GM19468 (cell line): Measurements from ENCODE around the gene SLC10A4.
"Not testable (repeated sequence)": the region's sequence is repeated elsewhere in the genome, so short reads cannot be mapped to it uniquely, and the experiment has no call there.

ENCODE experiments used
- ATAC-seq: cut with Tn5 transposase; IDR thresholded peaks from one replicate; pipeline ENCODE4 v1.9.1; 2021; ENCODE audit warnings: mild to moderate bottlenecking, moderate library complexity, moderate number of reproducible peaks; ENCODE audit not compliant: unreplicated experiment; ENCODE audit errors: extremely low read depth

SLC10A4 gene, protein sequence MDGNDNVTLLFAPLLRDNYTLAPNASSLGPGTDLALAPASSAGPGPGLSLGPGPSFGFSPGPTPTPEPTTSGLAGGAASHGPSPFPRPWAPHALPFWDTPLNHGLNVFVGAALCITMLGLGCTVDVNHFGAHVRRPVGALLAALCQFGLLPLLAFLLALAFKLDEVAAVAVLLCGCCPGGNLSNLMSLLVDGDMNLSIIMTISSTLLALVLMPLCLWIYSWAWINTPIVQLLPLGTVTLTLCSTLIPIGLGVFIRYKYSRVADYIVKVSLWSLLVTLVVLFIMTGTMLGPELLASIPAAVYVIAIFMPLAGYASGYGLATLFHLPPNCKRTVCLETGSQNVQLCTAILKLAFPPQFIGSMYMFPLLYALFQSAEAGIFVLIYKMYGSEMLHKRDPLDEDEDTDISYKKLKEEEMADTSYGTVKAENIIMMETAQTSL

GRCh38 chr4:48483006-48483776 is at the start of gene SLC10A4:
SLC10A4 (plus strand) TSS chr4:48483343; CDS start chr4:48483562, 219 bp downstream.
- ATAC-seq: no peak

DNA sequence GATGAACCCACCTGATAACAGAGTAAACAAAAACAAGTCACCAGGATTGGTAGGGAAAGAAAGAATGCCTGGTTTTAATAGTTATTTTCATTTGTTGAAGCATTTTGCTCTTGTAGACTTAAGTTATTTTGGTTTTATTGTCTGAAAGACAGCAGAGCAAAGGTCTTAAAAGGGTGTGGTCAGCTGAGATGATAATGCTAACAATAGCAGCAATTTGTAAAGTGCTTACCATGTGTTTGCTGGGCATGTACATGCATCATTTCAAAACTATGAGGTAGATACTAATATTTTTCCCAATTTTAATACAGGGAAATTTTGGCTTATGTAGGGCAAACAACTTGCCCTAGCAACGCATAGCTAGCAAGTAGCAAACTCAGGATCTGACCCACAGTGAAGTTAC is 46.8 kb upstream of the SLC10A4 start:
- no peak for ATAC-seq

- no peak for ATAC-seq
Measured at GRCh38 chr4:48439988-48440387, 43.2 kb upstream of the SLC10A4 start.

GRCh38 chr4:48440914-48441313 is 42.2 kb upstream of the SLC10A4 start:
- ATAC-seq: not testable (repeated sequence)

- no peak for ATAC-seq
Measured at GRCh38 chr4:48445704-48446103, 37.4 kb upstream of the SLC10A4 start.

- ATAC-seq: no peak
Measured at GRCh38 chr4:48446642-48447041, 36.5 kb upstream of the SLC10A4 start.

GRCh38 chr4:48449151-48449550 is 34.0 kb upstream of the SLC10A4 start:
- no peak for ATAC-seq

GRCh38 chr4:48450740-48451139 is 32.4 kb upstream of the SLC10A4 start:
- no peak for ATAC-seq

- ATAC-seq: not testable (repeated sequence)
Measured at GRCh38 chr4:48451656-48452055, 31.5 kb upstream of the SLC10A4 start.

DNA sequence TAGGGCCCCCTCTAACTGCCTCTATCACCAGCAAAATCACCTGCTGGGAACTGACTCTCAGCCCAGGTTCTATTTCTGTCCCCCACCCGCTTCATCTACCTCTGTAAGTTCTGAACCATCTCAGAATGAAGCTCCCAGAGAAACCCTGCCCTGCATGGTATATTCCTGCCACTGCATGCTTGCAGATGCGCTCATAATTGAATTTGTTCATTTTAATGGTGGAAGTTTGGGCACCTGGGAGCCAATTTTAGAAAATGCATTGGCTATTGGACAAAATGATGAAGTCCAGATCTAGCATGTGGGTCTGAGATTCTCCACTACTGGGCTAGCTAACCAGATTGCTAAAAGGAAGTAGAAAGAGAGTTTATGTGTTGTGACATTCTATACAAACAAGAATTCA is 28.6 kb upstream of the SLC10A4 start:
- ATAC-seq: no peak

GRCh38 chr4:48461000-48461399 is 22.1 kb upstream of the SLC10A4 start:
- ATAC-seq: no peak

DNA sequence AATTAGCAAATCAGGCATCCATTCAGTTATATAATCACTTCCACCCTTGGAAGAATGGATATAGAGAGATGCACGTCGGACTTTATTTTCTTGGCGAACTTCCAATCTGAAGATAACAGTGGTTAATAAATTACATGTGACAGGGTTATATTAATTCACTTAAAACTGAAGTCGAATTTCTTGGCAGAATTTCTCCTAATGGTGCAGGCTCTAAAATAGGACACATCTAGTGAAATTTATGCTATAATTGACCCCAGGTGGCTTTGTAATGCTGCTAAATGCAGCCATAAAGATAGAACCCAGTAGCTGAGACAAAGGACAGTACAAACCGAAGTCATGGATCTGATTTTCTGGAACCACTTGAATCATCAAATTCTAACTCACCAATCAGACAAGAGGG is 20.8 kb upstream of the SLC10A4 start:
- ATAC-seq: no peak

- ATAC-seq: no peak
Measured at GRCh38 chr4:48467442-48467841, 15.7 kb upstream of the SLC10A4 start.

DNA sequence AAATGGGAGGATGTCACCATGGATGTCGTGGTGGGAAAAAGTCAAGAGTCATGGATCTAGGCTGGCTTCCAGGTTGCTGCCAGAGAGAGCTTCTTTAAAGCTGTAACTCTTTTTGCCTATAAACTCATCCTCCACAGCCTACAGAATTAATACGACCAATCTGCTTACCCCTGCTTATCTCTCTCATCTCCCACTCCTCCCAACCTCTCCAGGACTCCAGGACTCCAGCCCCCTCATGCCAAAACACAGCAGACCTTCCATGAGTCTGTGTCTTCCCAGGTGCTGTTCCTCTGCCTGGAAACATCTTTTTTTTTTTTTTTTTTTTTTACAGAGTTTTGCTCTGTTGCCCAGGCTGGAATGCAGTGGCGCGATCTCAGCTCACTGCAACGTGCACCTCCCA is 15.3 kb upstream of the SLC10A4 start:
- ATAC-seq: no peak

DNA sequence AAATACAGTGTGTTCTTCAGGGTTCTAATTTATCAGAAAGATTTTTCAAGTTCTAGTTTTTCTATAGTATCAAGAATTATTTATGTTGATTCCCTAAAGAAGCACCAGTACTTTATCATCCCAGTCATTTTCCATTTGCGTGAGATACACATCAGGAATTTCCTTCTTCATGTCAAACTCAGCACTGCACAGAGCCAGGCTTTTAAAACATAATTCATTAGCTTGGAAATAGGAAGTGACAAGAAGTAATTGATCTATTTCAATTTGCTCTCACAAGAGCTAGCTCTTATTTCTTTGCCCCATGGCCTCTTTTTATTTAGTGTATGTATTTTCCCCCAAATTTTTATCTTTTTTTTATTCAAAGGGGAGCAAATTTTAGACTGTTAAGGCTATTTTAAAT is 13.0 kb upstream of the SLC10A4 start:
- no peak for ATAC-seq

DNA sequence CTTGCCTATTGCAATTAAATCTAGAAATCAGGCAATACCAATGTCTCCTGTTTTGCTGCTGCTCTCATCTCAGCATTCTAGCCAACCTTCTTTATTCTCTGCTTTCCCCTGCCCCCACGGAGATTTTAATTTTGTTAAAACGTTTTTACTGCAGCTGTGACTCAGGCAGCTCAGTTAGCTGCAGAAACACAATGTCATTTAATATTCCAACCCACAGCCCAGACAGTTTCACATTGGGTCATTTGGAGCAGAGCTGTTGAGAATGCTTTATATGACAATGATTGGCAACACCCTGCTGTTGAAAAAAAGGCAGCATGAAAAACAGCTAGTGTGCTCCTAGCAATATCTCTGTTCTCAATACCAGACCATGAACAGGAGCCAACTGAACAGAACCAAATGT is 12.6 kb upstream of the SLC10A4 start:
- no peak for ATAC-seq

- no peak for ATAC-seq
Measured at GRCh38 chr4:48472794-48473193, 10.3 kb upstream of the SLC10A4 start.

GRCh38 chr4:48475770-48476169 is 7.4 kb upstream of the SLC10A4 start:
- ATAC-seq: no peak

DNA sequence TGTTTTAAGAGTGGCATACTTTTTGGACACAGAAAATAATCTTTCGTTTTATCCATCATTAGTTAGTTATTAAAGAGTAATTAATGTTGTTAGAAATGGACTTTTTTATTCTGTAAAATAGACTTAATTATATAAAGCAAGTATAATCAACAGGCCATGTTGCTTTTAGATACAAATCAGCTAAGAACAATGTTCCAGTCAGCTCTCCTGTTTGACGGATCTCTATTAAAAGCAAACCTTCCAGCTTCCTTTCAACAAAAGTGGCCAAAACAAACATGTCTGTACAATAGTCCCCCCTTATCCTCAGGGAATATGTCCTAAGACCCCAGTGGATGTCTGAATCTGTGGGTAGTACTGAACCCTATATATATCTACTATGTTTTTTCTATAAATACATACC is 4.9 kb upstream of the SLC10A4 start:
- ATAC-seq: no peak

GRCh38 chr4:48481581-48481980 is 1.6 kb upstream of the SLC10A4 start:
- no peak for ATAC-seq

DNA sequence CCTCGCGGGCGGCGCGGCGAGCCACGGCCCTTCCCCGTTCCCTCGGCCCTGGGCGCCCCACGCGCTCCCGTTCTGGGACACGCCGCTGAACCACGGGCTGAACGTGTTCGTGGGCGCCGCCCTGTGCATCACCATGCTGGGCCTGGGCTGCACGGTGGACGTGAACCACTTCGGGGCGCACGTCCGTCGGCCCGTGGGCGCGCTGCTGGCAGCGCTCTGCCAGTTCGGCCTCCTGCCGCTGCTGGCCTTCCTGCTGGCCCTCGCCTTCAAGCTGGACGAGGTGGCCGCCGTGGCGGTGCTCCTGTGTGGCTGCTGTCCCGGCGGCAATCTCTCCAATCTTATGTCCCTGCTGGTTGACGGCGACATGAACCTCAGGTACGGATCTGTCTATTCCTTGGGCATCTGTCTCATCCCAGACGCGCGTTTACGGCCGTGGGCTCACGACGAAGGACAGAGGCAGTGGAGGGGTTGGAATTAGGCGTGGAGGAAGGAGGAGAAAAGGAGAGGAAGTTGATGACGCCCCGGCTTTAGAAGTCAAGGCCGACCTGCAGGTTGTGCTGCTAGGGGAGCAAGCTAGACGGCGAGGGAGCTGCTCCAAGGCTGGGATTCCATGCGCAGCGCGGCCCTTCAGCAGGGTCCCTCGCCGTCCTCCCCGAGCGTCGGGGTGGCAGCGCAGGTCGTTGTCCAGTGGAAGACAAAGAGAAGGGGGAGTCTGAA is 792 bp downstream of the SLC10A4 start:
- ATAC-seq: no peak
